ENCODE measurements around the gene EML2. TPM values are rescaled to one million over a fixed set of nuclear protein-coding genes. Genes with fewer than 3 reads are reported as not detected.

The EML2 gene
- total RNA-seq, 2 donors from 2014 or later: 18.7 to 22.5 TPM

DNA sequence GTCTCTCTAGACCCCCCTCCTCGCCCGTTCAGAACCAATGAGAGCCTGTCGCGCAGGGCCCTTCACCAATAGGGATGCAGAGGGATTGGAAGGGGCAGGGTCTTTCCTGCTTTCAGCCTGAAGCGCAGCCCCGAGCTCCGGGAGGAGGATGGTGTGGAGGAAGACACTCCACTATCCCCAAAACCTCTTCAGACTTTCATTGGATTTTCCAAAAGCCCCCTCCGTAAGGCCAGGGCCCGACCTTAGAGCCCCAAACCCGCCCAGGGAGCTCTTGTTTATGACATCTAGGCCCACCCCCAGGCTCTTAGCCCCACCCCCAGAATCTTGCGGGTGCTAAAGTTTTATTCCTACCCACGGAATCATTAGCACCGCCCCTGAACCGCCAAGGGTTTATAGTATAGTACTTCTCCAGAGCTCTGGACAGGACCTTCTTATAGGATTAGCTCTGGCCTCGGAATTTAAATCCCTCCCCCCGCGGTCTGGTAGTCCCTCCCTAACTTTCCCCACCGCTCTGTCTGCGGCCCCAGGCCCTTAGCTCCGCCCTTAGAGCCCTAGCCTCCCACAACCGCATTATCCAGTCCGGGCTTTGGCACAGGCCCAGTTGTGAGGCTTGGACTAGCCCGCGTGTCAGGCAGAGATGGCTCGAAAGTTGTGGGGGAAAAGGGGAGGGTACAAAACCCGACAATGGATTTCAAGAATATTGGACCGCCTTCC lies 6.6 kb upstream of the EML2 start:
- Histone ChIP-seq H3K27me3 (no peaks in the 10 kb centered on the region), H3K4me3 (peak overlapping the region; percentile 41 to 49), H3K36me3 (no peaks in the 10 kb centered on the region), H3K27ac (peak overlapping the region; percentile 36 to 61), H3K4me1 (peaks cover 0 to 33% of the 10 kb centered on the region in 2 donors), H3K9me3 (no peaks in the 10 kb centered on the region)
- DNase-seq (ENCODE audit: low spot score): peak; percentile 88
- TF ChIP-seq CTCF (IDR thresholded peaks at IDR 0.05): no peak

DNA sequence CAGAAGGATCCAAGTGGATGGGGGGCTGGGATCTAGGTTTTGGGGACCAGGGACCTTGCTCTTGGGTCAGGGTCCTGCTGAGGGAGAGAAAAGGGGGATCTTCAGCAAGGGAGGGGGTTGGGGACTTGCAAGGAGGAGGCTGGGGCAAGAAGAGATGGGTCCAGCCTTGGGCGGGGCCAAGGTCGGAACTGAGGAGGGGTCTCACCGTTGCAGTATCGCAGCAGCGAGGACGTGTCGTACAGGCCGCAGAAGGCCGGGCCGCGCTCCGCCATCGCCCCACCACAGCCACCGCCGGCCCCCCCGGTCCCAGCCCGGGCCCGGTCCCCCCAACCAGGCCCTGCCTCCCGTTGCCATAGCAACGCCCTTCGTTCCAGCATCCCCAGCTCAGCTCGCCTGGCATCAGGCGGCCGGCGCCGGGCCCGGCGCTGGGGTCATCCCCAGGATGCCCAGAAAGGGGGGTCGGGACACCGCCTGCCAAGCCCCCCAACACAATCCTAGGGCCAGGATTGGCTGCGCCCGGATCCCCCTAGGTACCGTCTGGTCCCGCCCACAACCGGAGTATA lies 6.0 kb upstream of the EML2 start:
- Histone ChIP-seq H3K9me3 (no peaks in the 10 kb centered on the region), H3K4me1 (peaks cover 0 to 33% of the 10 kb centered on the region in 2 donors), H3K4me3 (peak overlapping the region; percentile 41 to 49), H3K36me3 (no peaks in the 10 kb centered on the region), H3K27ac (no peak overlapping the region), H3K27me3 (no peaks in the 10 kb centered on the region)
- no peak for TF ChIP-seq CTCF (IDR thresholded peaks at IDR 0.05)
- no peak for DNase-seq (ENCODE audit: low spot score)

GRCh38 chr19:45643927-45644771 lies 5.0 kb upstream of the EML2 start:
- Histone ChIP-seq H3K4me1 (peaks cover 0 to 37% of the 10 kb centered on the region in 2 donors), H3K27ac (no peak overlapping the region), H3K4me3 (no peak overlapping the region), H3K27me3 (no peaks in the 10 kb centered on the region), H3K9me3 (no peaks in the 10 kb centered on the region), H3K36me3 (no peaks in the 10 kb centered on the region)
- DNase-seq (ENCODE audit: low spot score): no peak
- no peak for TF ChIP-seq CTCF (IDR thresholded peaks at IDR 0.05)

DNA sequence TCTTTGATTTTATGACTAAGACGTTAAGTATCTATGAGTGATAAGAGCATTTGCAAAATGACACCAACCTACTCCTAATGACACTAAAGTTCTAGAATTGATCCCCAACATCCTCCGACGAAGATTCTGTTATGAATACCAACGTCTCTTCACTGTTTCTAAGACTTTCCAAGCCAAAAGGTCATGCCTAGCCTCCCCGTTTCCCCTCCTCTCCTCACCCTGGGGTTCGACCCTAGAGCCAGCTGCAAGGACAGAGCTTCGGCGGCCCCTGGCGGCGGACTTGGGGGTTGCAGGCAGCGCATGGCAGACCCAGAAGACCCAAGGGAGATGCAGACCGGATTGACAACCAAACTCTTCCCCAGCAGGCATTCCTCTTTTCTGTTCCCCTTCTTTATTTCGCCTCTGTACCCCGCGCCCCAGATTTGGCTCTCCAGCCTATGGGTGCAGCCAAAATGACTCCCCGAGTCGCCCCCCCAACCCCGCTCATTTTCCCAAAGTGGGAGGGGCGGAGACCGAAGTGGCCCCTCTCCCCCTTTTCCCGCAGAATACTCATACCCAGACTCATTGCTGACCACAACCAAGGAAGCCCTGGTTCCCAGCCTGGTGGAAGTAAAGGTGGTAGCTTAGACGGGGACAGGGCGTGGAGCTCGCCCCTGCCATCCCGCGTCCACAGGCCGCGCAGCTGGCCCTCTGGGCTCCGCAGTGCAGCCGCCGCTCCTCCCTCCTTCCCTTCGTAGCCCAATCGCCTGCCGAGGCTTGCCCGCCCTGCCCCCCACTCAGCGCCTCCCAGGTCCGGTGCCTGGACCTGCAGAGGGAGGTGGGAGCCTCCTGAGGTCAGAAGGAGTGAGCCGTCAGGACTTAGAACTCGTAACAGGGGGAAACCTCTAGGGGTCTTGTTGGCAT lies 4.1 kb upstream of the EML2 start:
- no peaks in the 10 kb centered on the region for H3K36me3 ChIP-seq
- no peak overlapping the region for H3K4me3 ChIP-seq
- H3K4me1 ChIP-seq: peaks cover 0 to 45% of the 10 kb centered on the region in 2 donors
- no peaks in the 10 kb centered on the region for H3K27me3 ChIP-seq
- peak; percentile 84 for DNase-seq (ENCODE audit: low spot score)
- H3K27ac ChIP-seq: no peak overlapping the region
- peak; percentile 99 for TF ChIP-seq CTCF (IDR thresholded peaks at IDR 0.05)
- H3K9me3 ChIP-seq: no peaks in the 10 kb centered on the region
